ENCODE data around the gene C1QTNF9B.

The C1QTNF9B gene

GRCh38 chr13:23934520-23934919 lies 37.2 kb upstream of the C1QTNF9B start:
- no peak overlapping the region for H3K27ac ChIP-seq (ENCODE audit: poor library complexity, severe bottlenecking)
- DNase-seq (ENCODE audit: low spot score) (no peak), ATAC-seq (ENCODE audit: low read depth) (no peak)
- no peak overlapping the region for H3K4me3 ChIP-seq (ENCODE audit: severe bottlenecking)
- no peaks in the 10 kb centered on the region for H3K9me3 ChIP-seq (ENCODE audit: severe bottlenecking)
- no peak for TF ChIP-seq CTCF (IDR thresholded peaks at IDR 0.05; ENCODE audit: poor library complexity, severe bottlenecking)
- H3K36me3 ChIP-seq (ENCODE audit: low read depth): no peaks in the 10 kb centered on the region
- peaks cover 5% of the 10 kb centered on the region for H3K4me1 ChIP-seq (ENCODE audit: insufficient read depth, poor library complexity, severe bottlenecking)
- H3K27me3 ChIP-seq (ENCODE audit: insufficient read depth, poor library complexity, severe bottlenecking): no peaks in the 10 kb centered on the region

- Histone ChIP-seq H3K27ac (ENCODE audit: poor library complexity, severe bottlenecking) (peak overlapping the region; percentile 47), H3K27me3 (ENCODE audit: insufficient read depth, poor library complexity, severe bottlenecking) (no peaks in the 10 kb centered on the region), H3K36me3 (ENCODE audit: low read depth) (no peaks in the 10 kb centered on the region), H3K9me3 (ENCODE audit: severe bottlenecking) (no peaks in the 10 kb centered on the region), H3K4me1 (ENCODE audit: insufficient read depth, poor library complexity, severe bottlenecking) (peaks cover 18% of the 10 kb centered on the region), H3K4me3 (ENCODE audit: severe bottlenecking) (no peak overlapping the region)
- ATAC-seq (ENCODE audit: low read depth): peak; percentile 100
- DNase-seq (ENCODE audit: low spot score): no peak
- no peak for TF ChIP-seq CTCF (IDR thresholded peaks at IDR 0.05; ENCODE audit: poor library complexity, severe bottlenecking)
These were observed 31.7 kb upstream of the C1QTNF9B start for GRCh38 chr13:23928985-23929384.

GRCh38 chr13:23923031-23923430 lies 25.7 kb upstream of the C1QTNF9B start:
- H3K4me3 ChIP-seq (ENCODE audit: severe bottlenecking): no peak overlapping the region
- no peak for TF ChIP-seq CTCF (IDR thresholded peaks at IDR 0.05; ENCODE audit: poor library complexity, severe bottlenecking)
- peaks cover 2% of the 10 kb centered on the region for H3K4me1 ChIP-seq (ENCODE audit: insufficient read depth, poor library complexity, severe bottlenecking)
- H3K36me3 ChIP-seq (ENCODE audit: low read depth): no peaks in the 10 kb centered on the region
- DNase-seq (ENCODE audit: low spot score): no peak
- H3K27ac ChIP-seq (ENCODE audit: poor library complexity, severe bottlenecking): no peak overlapping the region
- ATAC-seq (ENCODE audit: low read depth): no peak
- H3K9me3 ChIP-seq (ENCODE audit: severe bottlenecking): no peaks in the 10 kb centered on the region
- no peaks in the 10 kb centered on the region for H3K27me3 ChIP-seq (ENCODE audit: insufficient read depth, poor library complexity, severe bottlenecking)

GRCh38 chr13:23922005-23922932 lies 25.0 kb upstream of the C1QTNF9B start:
- TF ChIP-seq CTCF (IDR thresholded peaks at IDR 0.05; ENCODE audit: poor library complexity, severe bottlenecking): no peak
- H3K36me3 ChIP-seq (ENCODE audit: low read depth): no peaks in the 10 kb centered on the region
- no peaks in the 10 kb centered on the region for H3K9me3 ChIP-seq (ENCODE audit: severe bottlenecking)
- DNase-seq (ENCODE audit: low spot score) (no peak), ATAC-seq (ENCODE audit: low read depth) (no peak)
- no peaks in the 10 kb centered on the region for H3K27me3 ChIP-seq (ENCODE audit: insufficient read depth, poor library complexity, severe bottlenecking)
- H3K4me3 ChIP-seq (ENCODE audit: severe bottlenecking): no peak overlapping the region
- H3K4me1 ChIP-seq (ENCODE audit: insufficient read depth, poor library complexity, severe bottlenecking): no peaks in the 10 kb centered on the region
- H3K27ac ChIP-seq (ENCODE audit: poor library complexity, severe bottlenecking): no peak overlapping the region

- ATAC-seq (ENCODE audit: low read depth) (no peak), DNase-seq (ENCODE audit: low spot score) (no peak)
These were observed 24.2 kb upstream of the C1QTNF9B start for GRCh38 chr13:23921451-23921888.

More at GRCh38 chr13:23921451-23921888, 24.2 kb upstream of the C1QTNF9B start:
- H3K4me1 ChIP-seq (ENCODE audit: insufficient read depth, poor library complexity, severe bottlenecking): no peaks in the 10 kb centered on the region
- peak; percentile 76 for TF ChIP-seq CTCF (IDR thresholded peaks at IDR 0.05; ENCODE audit: poor library complexity, severe bottlenecking)
- H3K27ac ChIP-seq (ENCODE audit: poor library complexity, severe bottlenecking): no peak overlapping the region
- H3K4me3 ChIP-seq (ENCODE audit: severe bottlenecking): no peak overlapping the region
- H3K27me3 ChIP-seq (ENCODE audit: insufficient read depth, poor library complexity, severe bottlenecking): no peaks in the 10 kb centered on the region
- no peaks in the 10 kb centered on the region for H3K9me3 ChIP-seq (ENCODE audit: severe bottlenecking)
- H3K36me3 ChIP-seq (ENCODE audit: low read depth): no peaks in the 10 kb centered on the region
